Sigmoid colon (tissue), 7 donors: ENCODE data around the gene SGTA. TPM values are rescaled to one million over a fixed set of nuclear protein-coding genes. Genes with fewer than 3 reads are reported as not detected.

Experiments
- DNase-seq: peaks from one replicate; pipeline ENCODE4 v3.0.0-alpha.2; 2019
- H3K27ac ChIP-seq, 4 donors: fragments of 200-600 bp; sonication (generic); one replicate each; pipeline ENCODE4 v1.5.1; 2016 to 2019; ENCODE audit warnings: mild to moderate bottlenecking in 1 of 4
- H3K27me3 ChIP-seq, 3 donors: fragments of 200-600 bp; sonication (generic); one replicate each; pipeline ENCODE4 v1.5.1; 2019; ENCODE audit warnings: mild to moderate bottlenecking in 1 of 3
- H3K36me3 ChIP-seq, 4 donors: fragments of 200-600 bp; sonication (generic); one replicate each; pipeline ENCODE4 v1.5.1; 2016 to 2019
- H3K4me1 ChIP-seq, 4 donors: fragments of 200-600 bp; sonication (generic); one replicate each; pipeline ENCODE4 v1.5.1; 2017 to 2019
- H3K4me3 ChIP-seq, 4 donors: fragments of 200-600 bp; sonication (generic); one replicate each; pipeline ENCODE4 v1.5.1; 2017 to 2019; ENCODE audit warnings: mild to moderate bottlenecking in 2 of 4, moderate library complexity in 1 of 4
- H3K9me3 ChIP-seq, 4 donors: fragments of 200-600 bp in 3 of 4; sonication (generic) in 3 of 4; one replicate each; pipeline versions ENCODE4 v1.5.1 to v1.6.1; 2013 to 2019
- EP300 ChIP-seq, 4 donors: sonication (generic); formaldehyde crosslinking; IDR thresholded peaks; one replicate each; pipeline ENCODE4 v1.6.1; 2017; ENCODE audit warnings: antibody characterized with exemption in 4 of 4
- POLR2A ChIP-seq, 2 donors: fragments of 450-650 bp; IDR thresholded peaks; one replicate each; pipeline ENCODE4 v1.6.1; 2016; ENCODE audit warnings: antibody characterized with exemption in 2 of 2, mild to moderate bottlenecking in 2 of 2, moderate library complexity in 2 of 2
- POLR2AphosphoS5 ChIP-seq, 4 donors: sonication (generic); formaldehyde crosslinking; IDR thresholded peaks; one replicate each; pipeline ENCODE4 v1.6.1; 2017; ENCODE audit warnings: antibody characterized with exemption in 4 of 4
- WGBS, 2 donors: extraction: QIAGEN DNeasy Blood & Tissue Kit; methylation state at CpG; one replicate each; pipeline ENCODE4 v1.1.7; 2013; 5-methylcytosine and 5-hydroxymethylcytosine counted together
- intact Hi-C: fragments of 100-400 bp; cut with DNase I; formaldehyde crosslinking; loops from one replicate; pipeline ENCODE4 v1.15.1; 2023
- polyA plus RNA-seq, 3 donors: library from polyadenylated mRNA; stranded (reverse); fragments of 200-250 nt; gene quantifications; one replicate each; pipeline ENCODE4 v1.2.3, GENCODE V29; 2013
- total RNA-seq, 4 donors: library from RNA; depleted of rRNA; stranded (reverse); fragments of >200 nt; gene quantifications; one replicate each; pipeline ENCODE4 v1.1.0, GENCODE V29; 2016
- TF ChIP-seq, protein P1 (sequence below), 4 experiments: fragments of 450-650 bp in 3 of 4; fragments of 200-600 bp in 1 of 4; IDR thresholded peaks; one replicate each; pipeline ENCODE4 v1.5.1; 2016 to 2019; ENCODE audit warnings: antibody characterized with exemption in 4 of 4, mild to moderate bottlenecking in 3 of 4, moderate library complexity in 2 of 4
- donor health status: healthy with polysubstance abuse.
- donor health status: Bipolar disorder and iron deficiency.
- donor health status: healthy.

The SGTA gene
- total and polyA plus RNA-seq, 7 donors, result 42.5 to 80.7 (median 48.1) TPM

GRCh38 chr19:2806736-2807378 is 23.8 kb upstream of the SGTA start:
- 96% methylated on average over 34 of the region's 34 CpGs for WGBS, 2 donors
- H3K36me3 ChIP-seq, result peaks cover 0 to 79% (median 30%) of the 10 kb centered on the region in 4 donors

DNA sequence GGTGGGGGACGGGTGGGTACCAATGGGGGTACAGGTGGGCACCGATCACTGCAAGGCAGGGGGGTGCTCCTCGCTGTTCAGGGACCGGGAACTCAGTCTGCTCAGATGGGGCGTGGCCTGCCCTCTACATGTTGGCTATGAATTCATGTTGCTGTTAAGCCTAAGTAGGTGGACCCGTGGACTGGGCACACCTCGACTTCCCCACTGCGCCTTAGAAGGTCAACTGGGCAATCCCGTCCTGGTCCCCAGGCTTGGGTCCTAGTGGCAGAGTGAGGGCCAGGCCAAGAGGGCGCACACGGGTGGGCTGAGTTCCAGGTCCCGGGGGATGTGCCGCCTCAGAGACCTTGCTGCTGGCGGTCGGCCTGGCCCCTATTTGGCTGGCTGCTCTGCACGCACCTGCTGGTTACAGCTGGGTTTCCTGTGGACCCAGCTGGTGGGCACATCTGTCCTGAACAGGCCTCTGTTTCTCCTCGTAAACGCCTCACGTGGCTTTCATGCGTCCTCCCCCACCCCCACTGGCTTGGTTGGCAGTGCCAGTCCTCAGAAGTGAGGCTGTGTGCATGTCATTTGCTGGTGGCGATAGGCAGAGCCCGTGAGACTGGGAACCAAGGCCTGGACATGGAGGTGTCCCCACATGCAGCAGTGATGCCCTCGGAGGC is 23.0 kb upstream of the SGTA start:
- no peak for DNase-seq
- Histone ChIP-seq H3K36me3 (peaks cover 0 to 79% (median 30%) of the 10 kb centered on the region in 4 donors), H3K4me1 (no peaks in the 10 kb centered on the region), H3K27ac (no peak overlapping the region), H3K27me3 (no peaks in the 10 kb centered on the region), H3K9me3 (no peaks in the 10 kb centered on the region), H3K4me3 (no peak overlapping the region)
- TF ChIP-seq EP300 (IDR thresholded peaks at IDR 0.05) (no peak), POLR2AphosphoS5 (IDR thresholded peaks at IDR 0.05) (no peak), POLR2A (IDR thresholded peaks at IDR 0.05) (no peak)
- TF ChIP-seq, protein P1, sequence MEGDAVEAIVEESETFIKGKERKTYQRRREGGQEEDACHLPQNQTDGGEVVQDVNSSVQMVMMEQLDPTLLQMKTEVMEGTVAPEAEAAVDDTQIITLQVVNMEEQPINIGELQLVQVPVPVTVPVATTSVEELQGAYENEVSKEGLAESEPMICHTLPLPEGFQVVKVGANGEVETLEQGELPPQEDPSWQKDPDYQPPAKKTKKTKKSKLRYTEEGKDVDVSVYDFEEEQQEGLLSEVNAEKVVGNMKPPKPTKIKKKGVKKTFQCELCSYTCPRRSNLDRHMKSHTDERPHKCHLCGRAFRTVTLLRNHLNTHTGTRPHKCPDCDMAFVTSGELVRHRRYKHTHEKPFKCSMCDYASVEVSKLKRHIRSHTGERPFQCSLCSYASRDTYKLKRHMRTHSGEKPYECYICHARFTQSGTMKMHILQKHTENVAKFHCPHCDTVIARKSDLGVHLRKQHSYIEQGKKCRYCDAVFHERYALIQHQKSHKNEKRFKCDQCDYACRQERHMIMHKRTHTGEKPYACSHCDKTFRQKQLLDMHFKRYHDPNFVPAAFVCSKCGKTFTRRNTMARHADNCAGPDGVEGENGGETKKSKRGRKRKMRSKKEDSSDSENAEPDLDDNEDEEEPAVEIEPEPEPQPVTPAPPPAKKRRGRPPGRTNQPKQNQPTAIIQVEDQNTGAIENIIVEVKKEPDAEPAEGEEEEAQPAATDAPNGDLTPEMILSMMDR (IDR thresholded peaks at IDR 0.05), result no peak
- 94 to 95% methylated on average over 23 of the region's 23 CpGs for WGBS, 2 donors
- intact Hi-C loops, result no loop called here

More at GRCh38 chr19:2806736-2807378, 23.8 kb upstream of the SGTA start:
- no peak overlapping the region for H3K27ac ChIP-seq
- H3K9me3 ChIP-seq, result no peaks in the 10 kb centered on the region
- no peak for DNase-seq
- no peak overlapping the region for H3K4me3 ChIP-seq
- intact Hi-C loops, result no loop called here
- TF ChIP-seq, protein P1 (IDR thresholded peaks at IDR 0.05), result no peak
- TF ChIP-seq EP300 (IDR thresholded peaks at IDR 0.05) (no peak), POLR2A (IDR thresholded peaks at IDR 0.05) (no peak), POLR2AphosphoS5 (IDR thresholded peaks at IDR 0.05) (no peak)
- H3K27me3 ChIP-seq, result no peaks in the 10 kb centered on the region
- H3K4me1 ChIP-seq, result no peaks in the 10 kb centered on the region

DNA sequence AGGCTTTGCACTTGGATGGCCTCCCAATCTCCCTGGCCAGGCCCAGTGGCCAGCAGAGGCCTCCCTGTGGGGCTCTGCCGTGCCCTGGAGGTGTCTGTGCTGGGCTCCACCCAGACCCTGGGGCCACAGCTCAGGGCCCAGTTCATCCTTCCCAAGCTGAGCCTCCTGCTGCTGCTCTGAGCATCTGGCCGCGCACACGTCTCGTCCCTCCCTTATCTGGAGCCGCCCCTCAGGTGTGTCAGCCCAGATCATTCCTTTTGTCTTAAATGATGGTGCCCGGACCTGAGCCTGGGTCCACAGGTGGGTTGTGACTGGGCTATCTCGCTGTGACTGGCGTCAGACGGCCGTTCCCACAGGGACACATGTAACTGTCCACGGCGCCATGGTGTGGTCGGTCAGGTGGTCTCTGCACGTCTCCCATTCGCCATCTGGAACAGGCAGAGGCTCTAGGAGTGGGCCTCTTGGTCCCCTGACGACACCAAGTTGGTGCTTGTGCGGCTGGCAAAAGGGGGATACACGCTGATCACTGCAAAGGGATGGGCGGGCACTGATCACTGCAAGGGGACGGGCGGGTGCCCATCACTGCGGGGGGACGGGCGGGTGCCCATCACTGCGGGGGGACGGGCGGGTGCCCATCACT is 22.3 kb upstream of the SGTA start:
- no peak for DNase-seq
- no peak overlapping the region for H3K27ac ChIP-seq
- H3K36me3 ChIP-seq, result peaks cover 0 to 79% (median 28%) of the 10 kb centered on the region in 4 donors
- no peak overlapping the region for H3K4me3 ChIP-seq
- no peaks in the 10 kb centered on the region for H3K4me1 ChIP-seq
- H3K9me3 ChIP-seq, result no peaks in the 10 kb centered on the region
- WGBS, 2 donors, result 96 to 98% methylated on average over 28 of the region's 28 CpGs
- H3K27me3 ChIP-seq, result no peaks in the 10 kb centered on the region
- intact Hi-C loops, result no loop called here
- TF ChIP-seq POLR2A (IDR thresholded peaks at IDR 0.05) (no peak), EP300 (IDR thresholded peaks at IDR 0.05) (no peak), POLR2AphosphoS5 (IDR thresholded peaks at IDR 0.05) (no peak)
- TF ChIP-seq, protein P1 (IDR thresholded peaks at IDR 0.05), result no peak

DNA sequence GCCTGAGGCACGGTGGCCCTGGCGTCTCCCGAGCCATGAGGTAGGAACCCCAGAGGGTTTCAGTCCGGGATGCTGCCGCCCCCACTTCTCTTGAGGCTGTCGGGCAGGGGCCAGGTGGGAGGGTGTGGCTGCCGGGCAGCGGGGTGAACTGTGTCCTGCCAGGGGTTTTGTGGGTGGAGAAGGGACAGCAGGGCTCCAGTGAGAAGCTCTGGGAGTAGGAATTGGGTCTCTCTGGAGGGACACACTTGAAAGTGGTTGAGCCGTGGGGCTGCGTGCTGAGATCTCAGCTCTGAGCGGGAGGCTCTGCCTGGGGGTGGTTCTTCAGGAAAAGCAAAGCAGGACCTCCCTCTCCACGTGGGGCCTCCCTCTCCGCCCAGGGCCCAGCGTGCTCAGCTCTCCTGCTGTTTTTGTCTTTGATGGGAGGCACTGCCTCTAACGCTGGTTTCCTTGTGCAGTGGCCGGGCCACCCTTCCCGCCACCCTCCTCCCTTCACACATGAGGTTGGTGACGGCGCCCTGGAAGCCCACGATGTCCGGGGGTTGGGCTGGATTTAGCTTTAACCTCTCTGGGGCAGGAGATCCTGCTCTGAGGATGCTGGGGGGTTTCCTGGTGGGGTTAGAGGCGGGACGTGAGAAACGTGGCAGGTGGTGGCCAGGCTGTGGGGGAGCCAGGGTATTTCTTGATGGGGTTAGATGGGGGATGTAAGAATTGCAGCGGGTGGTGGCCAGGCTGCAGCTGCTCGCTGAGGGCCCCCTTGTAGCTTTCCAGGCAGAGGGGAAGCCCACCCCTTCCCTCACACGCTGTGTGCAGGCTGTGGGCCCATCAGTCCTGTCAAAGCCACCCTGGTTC is 21.3 kb upstream of the SGTA start:
- Histone ChIP-seq H3K4me3 (no peak overlapping the region), H3K27ac (no peak overlapping the region), H3K27me3 (no peaks in the 10 kb centered on the region), H3K9me3 (no peaks in the 10 kb centered on the region), H3K36me3 (peaks cover 0 to 79% (median 27%) of the 10 kb centered on the region in 4 donors), H3K4me1 (no peaks in the 10 kb centered on the region)
- no peak for DNase-seq
- 90 to 91% methylated on average over 27 of the region's 27 CpGs for WGBS, 2 donors
- TF ChIP-seq, protein P1 (IDR thresholded peaks at IDR 0.05), result no peak
- TF ChIP-seq POLR2A (IDR thresholded peaks at IDR 0.05) (no peak), EP300 (IDR thresholded peaks at IDR 0.05) (no peak), POLR2AphosphoS5 (IDR thresholded peaks at IDR 0.05) (no peak)
- intact Hi-C loops, result no loop called here
